ENCODE measurements around the gene FBXL19. TPM values are rescaled to one million over a fixed set of nuclear protein-coding genes. Genes with fewer than 3 reads are reported as not detected.

The FBXL19 gene
- total and polyA plus RNA-seq, 4 donors: 0.31 to 4.8 (median 2.7) TPM

- WGBS: 94% methylated on average over 38 of the region's 38 CpGs
- H3K27me3 ChIP-seq (ENCODE audit: control insufficient read depth in 4 of 4, insufficient read depth in 4 of 4, low read length in 3 of 4): no peaks in the 10 kb centered on the region
- H3K4me1 ChIP-seq (ENCODE audit: control insufficient read depth in 4 of 4, insufficient read depth in 4 of 4, low read length in 3 of 4): peaks cover 14 to 32% (median 19%) of the 10 kb centered on the region in 4 donors
- no peak overlapping the region for H3K9ac ChIP-seq (ENCODE audit: low read depth in 1 of 2, low read length in 2 of 2)
- H3K36me3 ChIP-seq (ENCODE audit: control insufficient read depth in 4 of 4, insufficient read depth in 3 of 4, low read depth in 1 of 4, low read length in 3 of 4): peaks cover 0 to 2% (median 0%) of the 10 kb centered on the region in 4 donors
- TF ChIP-seq ATF3 (IDR thresholded peaks at IDR 0.05): no peak
- TF ChIP-seq SP1 (IDR thresholded peaks at IDR 0.05): no peak
- no peak for TF ChIP-seq JUND (IDR thresholded peaks at IDR 0.05)
- no peak for TF ChIP-seq FOXA2 (IDR thresholded peaks at IDR 0.05)
- TF ChIP-seq HNF4G (IDR thresholded peaks at IDR 0.05): no peak
- TF ChIP-seq TAF1 (conservative IDR thresholded peaks at IDR 0.05): no peak
- TF ChIP-seq NR2F2 (IDR thresholded peaks at IDR 0.05): no peak
- TF ChIP-seq FOXA1 (IDR thresholded peaks at IDR 0.05): no peak
- TF ChIP-seq RAD21 (IDR thresholded peaks at IDR 0.05): no peak
- TF ChIP-seq RXRA (IDR thresholded peaks at IDR 0.05): no peak
- TF ChIP-seq, protein P1, sequence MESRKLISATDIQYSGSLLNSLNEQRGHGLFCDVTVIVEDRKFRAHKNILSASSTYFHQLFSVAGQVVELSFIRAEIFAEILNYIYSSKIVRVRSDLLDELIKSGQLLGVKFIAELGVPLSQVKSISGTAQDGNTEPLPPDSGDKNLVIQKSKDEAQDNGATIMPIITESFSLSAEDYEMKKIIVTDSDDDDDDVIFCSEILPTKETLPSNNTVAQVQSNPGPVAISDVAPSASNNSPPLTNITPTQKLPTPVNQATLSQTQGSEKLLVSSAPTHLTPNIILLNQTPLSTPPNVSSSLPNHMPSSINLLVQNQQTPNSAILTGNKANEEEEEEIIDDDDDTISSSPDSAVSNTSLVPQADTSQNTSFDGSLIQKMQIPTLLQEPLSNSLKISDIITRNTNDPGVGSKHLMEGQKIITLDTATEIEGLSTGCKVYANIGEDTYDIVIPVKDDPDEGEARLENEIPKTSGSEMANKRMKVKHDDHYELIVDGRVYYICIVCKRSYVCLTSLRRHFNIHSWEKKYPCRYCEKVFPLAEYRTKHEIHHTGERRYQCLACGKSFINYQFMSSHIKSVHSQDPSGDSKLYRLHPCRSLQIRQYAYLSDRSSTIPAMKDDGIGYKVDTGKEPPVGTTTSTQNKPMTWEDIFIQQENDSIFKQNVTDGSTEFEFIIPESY (IDR thresholded peaks at IDR 0.05): no peak
- TF ChIP-seq EGR1 (IDR thresholded peaks at IDR 0.05; ENCODE audit: low read depth in 2 of 2): no peak
- no peak for TF ChIP-seq GABPA (IDR thresholded peaks at IDR 0.05 in 1 of 2, conservative IDR thresholded peaks at IDR 0.05 in 1 of 2)
- TF ChIP-seq YY1 (IDR thresholded peaks at IDR 0.05): no peak
- no peak for TF ChIP-seq MAX (IDR thresholded peaks at IDR 0.05)
- TF ChIP-seq, protein P2, sequence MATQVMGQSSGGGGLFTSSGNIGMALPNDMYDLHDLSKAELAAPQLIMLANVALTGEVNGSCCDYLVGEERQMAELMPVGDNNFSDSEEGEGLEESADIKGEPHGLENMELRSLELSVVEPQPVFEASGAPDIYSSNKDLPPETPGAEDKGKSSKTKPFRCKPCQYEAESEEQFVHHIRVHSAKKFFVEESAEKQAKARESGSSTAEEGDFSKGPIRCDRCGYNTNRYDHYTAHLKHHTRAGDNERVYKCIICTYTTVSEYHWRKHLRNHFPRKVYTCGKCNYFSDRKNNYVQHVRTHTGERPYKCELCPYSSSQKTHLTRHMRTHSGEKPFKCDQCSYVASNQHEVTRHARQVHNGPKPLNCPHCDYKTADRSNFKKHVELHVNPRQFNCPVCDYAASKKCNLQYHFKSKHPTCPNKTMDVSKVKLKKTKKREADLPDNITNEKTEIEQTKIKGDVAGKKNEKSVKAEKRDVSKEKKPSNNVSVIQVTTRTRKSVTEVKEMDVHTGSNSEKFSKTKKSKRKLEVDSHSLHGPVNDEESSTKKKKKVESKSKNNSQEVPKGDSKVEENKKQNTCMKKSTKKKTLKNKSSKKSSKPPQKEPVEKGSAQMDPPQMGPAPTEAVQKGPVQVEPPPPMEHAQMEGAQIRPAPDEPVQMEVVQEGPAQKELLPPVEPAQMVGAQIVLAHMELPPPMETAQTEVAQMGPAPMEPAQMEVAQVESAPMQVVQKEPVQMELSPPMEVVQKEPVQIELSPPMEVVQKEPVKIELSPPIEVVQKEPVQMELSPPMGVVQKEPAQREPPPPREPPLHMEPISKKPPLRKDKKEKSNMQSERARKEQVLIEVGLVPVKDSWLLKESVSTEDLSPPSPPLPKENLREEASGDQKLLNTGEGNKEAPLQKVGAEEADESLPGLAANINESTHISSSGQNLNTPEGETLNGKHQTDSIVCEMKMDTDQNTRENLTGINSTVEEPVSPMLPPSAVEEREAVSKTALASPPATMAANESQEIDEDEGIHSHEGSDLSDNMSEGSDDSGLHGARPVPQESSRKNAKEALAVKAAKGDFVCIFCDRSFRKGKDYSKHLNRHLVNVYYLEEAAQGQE (IDR thresholded peaks at IDR 0.05): no peak
- no peak overlapping the region for H3K27ac ChIP-seq (ENCODE audit: low read depth in 1 of 2, low read length in 2 of 2)
- no peaks in the 10 kb centered on the region for H3K9me3 ChIP-seq (ENCODE audit: control insufficient read depth in 4 of 4, low read length in 3 of 4)
- no peak for DNase-seq (ENCODE audit: low spot score)
- no peak overlapping the region for H3K4me3 ChIP-seq (ENCODE audit: low read depth in 1 of 3, low read length in 3 of 3)
These were observed 23.5 kb downstream of the FBXL19 start for GRCh38 chr16:30946671-30947540.

DNA sequence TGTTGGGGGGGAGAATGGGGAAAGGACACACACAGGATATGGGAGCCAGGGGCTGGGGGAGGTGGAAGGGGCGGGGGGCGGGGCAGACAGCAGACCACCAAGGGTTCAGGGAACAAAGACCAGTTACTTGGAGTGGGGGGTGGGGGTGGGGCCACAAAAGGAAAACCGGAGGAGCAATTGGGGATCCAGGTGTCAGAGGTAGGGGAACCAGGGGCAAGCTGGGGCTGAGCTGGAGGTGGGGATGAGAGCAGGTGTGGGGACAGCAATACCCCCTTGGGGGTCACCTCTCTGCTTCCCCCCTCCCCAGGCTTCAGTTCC, 24.1 kb downstream of the FBXL19 start:
- Histone ChIP-seq H3K4me3 (ENCODE audit: low read depth in 1 of 3, low read length in 3 of 3) (no peak overlapping the region), H3K36me3 (ENCODE audit: control insufficient read depth in 4 of 4, insufficient read depth in 3 of 4, low read depth in 1 of 4, low read length in 3 of 4) (peaks cover 0 to 2% (median 0%) of the 10 kb centered on the region in 4 donors), H3K27me3 (ENCODE audit: control insufficient read depth in 4 of 4, insufficient read depth in 4 of 4, low read length in 3 of 4) (no peaks in the 10 kb centered on the region), H3K9me3 (ENCODE audit: control insufficient read depth in 4 of 4, low read length in 3 of 4) (no peaks in the 10 kb centered on the region), H3K9ac (ENCODE audit: low read depth in 1 of 2, low read length in 2 of 2) (no peak overlapping the region), H3K4me1 (ENCODE audit: control insufficient read depth in 4 of 4, insufficient read depth in 4 of 4, low read length in 3 of 4) (peaks cover 14 to 31% (median 21%) of the 10 kb centered on the region in 4 donors), H3K27ac (ENCODE audit: low read depth in 1 of 2, low read length in 2 of 2) (peak overlapping the region in 1 of 2 donors; percentile 91)
- DNase-seq (ENCODE audit: low spot score): no peak
- TF ChIP-seq ATF3 (IDR thresholded peaks at IDR 0.05): no peak
- TF ChIP-seq FOXA2 (IDR thresholded peaks at IDR 0.05): no peak
- TF ChIP-seq GABPA (IDR thresholded peaks at IDR 0.05 in 1 of 2, conservative IDR thresholded peaks at IDR 0.05 in 1 of 2): no peak
- TF ChIP-seq HNF4A (conservative IDR thresholded peaks at IDR 0.05): no peak
- TF ChIP-seq RXRA (IDR thresholded peaks at IDR 0.05): no peak
- no peak for TF ChIP-seq SP1 (IDR thresholded peaks at IDR 0.05)
- TF ChIP-seq MAX (IDR thresholded peaks at IDR 0.05): no peak
- TF ChIP-seq, protein P3, sequence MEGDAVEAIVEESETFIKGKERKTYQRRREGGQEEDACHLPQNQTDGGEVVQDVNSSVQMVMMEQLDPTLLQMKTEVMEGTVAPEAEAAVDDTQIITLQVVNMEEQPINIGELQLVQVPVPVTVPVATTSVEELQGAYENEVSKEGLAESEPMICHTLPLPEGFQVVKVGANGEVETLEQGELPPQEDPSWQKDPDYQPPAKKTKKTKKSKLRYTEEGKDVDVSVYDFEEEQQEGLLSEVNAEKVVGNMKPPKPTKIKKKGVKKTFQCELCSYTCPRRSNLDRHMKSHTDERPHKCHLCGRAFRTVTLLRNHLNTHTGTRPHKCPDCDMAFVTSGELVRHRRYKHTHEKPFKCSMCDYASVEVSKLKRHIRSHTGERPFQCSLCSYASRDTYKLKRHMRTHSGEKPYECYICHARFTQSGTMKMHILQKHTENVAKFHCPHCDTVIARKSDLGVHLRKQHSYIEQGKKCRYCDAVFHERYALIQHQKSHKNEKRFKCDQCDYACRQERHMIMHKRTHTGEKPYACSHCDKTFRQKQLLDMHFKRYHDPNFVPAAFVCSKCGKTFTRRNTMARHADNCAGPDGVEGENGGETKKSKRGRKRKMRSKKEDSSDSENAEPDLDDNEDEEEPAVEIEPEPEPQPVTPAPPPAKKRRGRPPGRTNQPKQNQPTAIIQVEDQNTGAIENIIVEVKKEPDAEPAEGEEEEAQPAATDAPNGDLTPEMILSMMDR (IDR thresholded peaks at IDR 0.05; ENCODE audit: low read depth, low read length, missing input control): no peak
- no peak for TF ChIP-seq NR2F2 (IDR thresholded peaks at IDR 0.05)
- no peak for TF ChIP-seq FOXA1 (IDR thresholded peaks at IDR 0.05)
- TF ChIP-seq TAF1 (conservative IDR thresholded peaks at IDR 0.05): no peak
- TF ChIP-seq RAD21 (IDR thresholded peaks at IDR 0.05): no peak
- WGBS: 89% methylated on average over 3 of the region's 3 CpGs
